Stimulated activated CD4-positive, alpha-beta T cell treated with anti-CD3 and anti-CD28 coated beads, Interleukin-15, amount 100 ng/mL, for 48 hours (primary cell): ENCODE measurements around the gene ASAH2.
A peak's percentile ranks its signal among the peaks of the same experiment; 100 is the strongest.
"Not testable (repeated sequence)": the region's sequence is repeated elsewhere in the genome, so short reads cannot be mapped to it uniquely, and the experiment has no call there.

Experiments
- DNase-seq, 2 donors: peaks; one replicate each; pipeline ENCODE4 v3.0.0-alpha.2; 2020; ENCODE audit warnings: low read depth in 2 of 2

The ASAH2 gene

GRCh38 chr10:50254479-50254878, 3.2 kb upstream of the ASAH2 start:
- no peak for DNase-seq

- DNase-seq = no peak
These were observed 1.0 kb downstream of the ASAH2 start for GRCh38 chr10:50250096-50250854.

- DNase-seq = no peak
These were observed 2.7 kb downstream of the ASAH2 start for GRCh38 chr10:50248598-50248997.

GRCh38 chr10:50248062-50248461, 3.3 kb downstream of the ASAH2 start:
- no peak for DNase-seq

- no peak for DNase-seq
These were observed 7.1 kb downstream of the ASAH2 start for GRCh38 chr10:50244201-50244600.

- no peak for DNase-seq
These were observed 8.5 kb downstream of the ASAH2 start for GRCh38 chr10:50242777-50243176.

- DNase-seq = not testable (repeated sequence)
These were observed 9.8 kb downstream of the ASAH2 start for GRCh38 chr10:50241478-50241877.

- no peak for DNase-seq
These were observed 16.8 kb downstream of the ASAH2 start for GRCh38 chr10:50234486-50234885.

- no peak for DNase-seq
These were observed 19.1 kb downstream of the ASAH2 start for GRCh38 chr10:50232261-50232639.

- no peak for DNase-seq
These were observed 19.6 kb downstream of the ASAH2 start for GRCh38 chr10:50231515-50232260.

GRCh38 chr10:50229460-50229859, 21.9 kb downstream of the ASAH2 start:
- DNase-seq = no peak

GRCh38 chr10:50228672-50229071, 22.6 kb downstream of the ASAH2 start:
- DNase-seq = no peak

GRCh38 chr10:50226610-50227009, 24.7 kb downstream of the ASAH2 start:
- DNase-seq = no peak

GRCh38 chr10:50224330-50224952, 26.9 kb downstream of the ASAH2 start:
- DNase-seq = peak; percentile 4 to 15

- no peak for DNase-seq
These were observed 29.1 kb downstream of the ASAH2 start for GRCh38 chr10:50222199-50222598.

GRCh38 chr10:50221470-50221869, 29.8 kb downstream of the ASAH2 start:
- no peak for DNase-seq

- no peak for DNase-seq
These were observed 31.7 kb downstream of the ASAH2 start for GRCh38 chr10:50219646-50220045.

- DNase-seq = no peak
These were observed 32.1 kb downstream of the ASAH2 start for GRCh38 chr10:50219200-50219599.

- DNase-seq = no peak
These were observed 34.4 kb downstream of the ASAH2 start for GRCh38 chr10:50216894-50217293.

GRCh38 chr10:50216418-50216817, 34.9 kb downstream of the ASAH2 start:
- DNase-seq = no peak

- no peak for DNase-seq
These were observed 39.6 kb downstream of the ASAH2 start for GRCh38 chr10:50211670-50212069.

- DNase-seq = no peak
These were observed 40.4 kb downstream of the ASAH2 start for GRCh38 chr10:50210876-50211275.
